ENCODE measurements around the gene TAP1. TPM values are rescaled to one million over a fixed set of nuclear protein-coding genes. Genes with fewer than 3 reads are reported as not detected.

The TAP1 gene
- polyA plus RNA-seq, 1 experiment: 80.4 TPM

DNA sequence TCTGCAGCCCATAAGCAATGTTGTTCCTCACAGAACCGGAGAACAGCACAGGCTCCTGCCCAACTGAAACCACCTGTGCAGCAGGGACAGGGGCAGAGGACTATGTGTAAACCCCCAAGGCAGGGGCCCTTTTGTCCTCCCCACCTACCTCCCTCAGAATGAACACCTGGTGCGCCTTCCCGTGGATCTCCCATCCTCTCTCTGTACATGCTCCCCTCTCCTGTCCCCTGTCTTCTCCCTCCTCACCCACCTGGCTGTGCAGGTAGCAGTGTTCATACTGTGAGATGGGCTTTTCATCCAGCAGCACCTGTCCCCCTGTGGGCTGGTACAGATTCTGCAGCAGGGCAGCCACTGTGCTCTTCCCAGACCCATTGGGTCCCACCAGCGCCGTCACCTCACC lies 23.5 kb downstream of the TAP1 start:
- Histone ChIP-seq H3K36me3 (ENCODE audit: control insufficient read depth, insufficient read depth, low read length) (peaks cover 13% of the 10 kb centered on the region), H3K27me3 (ENCODE audit: control insufficient read depth, insufficient read depth, low read length) (no peaks in the 10 kb centered on the region), H3K4me3 (ENCODE audit: low read depth, low read length) (no peak overlapping the region)
- TF ChIP-seq, protein P1, sequence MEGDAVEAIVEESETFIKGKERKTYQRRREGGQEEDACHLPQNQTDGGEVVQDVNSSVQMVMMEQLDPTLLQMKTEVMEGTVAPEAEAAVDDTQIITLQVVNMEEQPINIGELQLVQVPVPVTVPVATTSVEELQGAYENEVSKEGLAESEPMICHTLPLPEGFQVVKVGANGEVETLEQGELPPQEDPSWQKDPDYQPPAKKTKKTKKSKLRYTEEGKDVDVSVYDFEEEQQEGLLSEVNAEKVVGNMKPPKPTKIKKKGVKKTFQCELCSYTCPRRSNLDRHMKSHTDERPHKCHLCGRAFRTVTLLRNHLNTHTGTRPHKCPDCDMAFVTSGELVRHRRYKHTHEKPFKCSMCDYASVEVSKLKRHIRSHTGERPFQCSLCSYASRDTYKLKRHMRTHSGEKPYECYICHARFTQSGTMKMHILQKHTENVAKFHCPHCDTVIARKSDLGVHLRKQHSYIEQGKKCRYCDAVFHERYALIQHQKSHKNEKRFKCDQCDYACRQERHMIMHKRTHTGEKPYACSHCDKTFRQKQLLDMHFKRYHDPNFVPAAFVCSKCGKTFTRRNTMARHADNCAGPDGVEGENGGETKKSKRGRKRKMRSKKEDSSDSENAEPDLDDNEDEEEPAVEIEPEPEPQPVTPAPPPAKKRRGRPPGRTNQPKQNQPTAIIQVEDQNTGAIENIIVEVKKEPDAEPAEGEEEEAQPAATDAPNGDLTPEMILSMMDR (IDR thresholded peaks at IDR 0.05; ENCODE audit: insufficient read depth, low read depth, low read length): no peak
- no peak for DNase-seq (ENCODE audit: low read depth)
- ChIA-PET POLR2A (no interaction called here), CTCF (interaction anchor here (1.4 to 3.2 kb wide), 2 partner anchors 8 to 38 kb away, joined by 4 to 27 read pairs; partner anchors contain the start of gene TAP2)

- Histone ChIP-seq H3K4me3 (ENCODE audit: low read depth, low read length) (no peak overlapping the region), H3K36me3 (ENCODE audit: control insufficient read depth, insufficient read depth, low read length) (peaks cover 12% of the 10 kb centered on the region), H3K27me3 (ENCODE audit: control insufficient read depth, insufficient read depth, low read length) (no peaks in the 10 kb centered on the region)
- TF ChIP-seq, protein P1 (IDR thresholded peaks at IDR 0.05; ENCODE audit: insufficient read depth, low read depth, low read length): no peak
- ChIA-PET CTCF (interaction anchor here (1.0 to 3.2 kb wide), 2 partner anchors 9 to 10 kb away, joined by 3 to 27 read pairs; partner anchors contain the start of gene TAP2), POLR2A (no interaction called here)
- no peak for DNase-seq (ENCODE audit: low read depth)
Observed at GRCh38 chr6:32829495-32829894, 24.0 kb downstream of the TAP1 start.

DNA sequence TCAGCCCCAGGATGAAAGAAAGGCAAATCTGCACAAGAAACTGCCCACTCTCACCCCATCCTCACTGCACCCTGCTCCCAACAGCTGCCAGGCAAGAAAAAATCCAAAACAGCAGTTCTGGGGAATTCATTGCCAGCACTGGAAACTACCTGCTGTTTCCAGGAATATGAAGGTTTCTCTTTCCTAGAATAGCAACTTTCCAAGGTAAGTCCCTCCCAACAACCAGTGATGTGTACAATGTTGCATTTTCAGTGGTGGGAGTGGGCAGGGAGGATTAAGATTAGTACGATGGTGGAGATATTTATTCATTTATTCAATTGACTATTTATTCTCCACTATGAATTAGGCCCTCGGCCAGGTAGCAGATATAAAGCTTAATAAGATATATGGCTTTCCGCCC lies 26.5 kb downstream of the TAP1 start:
- POLR2A ChIA-PET: no interaction called here
- no peaks in the 10 kb centered on the region for H3K27me3 ChIP-seq (ENCODE audit: control insufficient read depth, insufficient read depth, low read length)
- no peak overlapping the region for H3K4me3 ChIP-seq (ENCODE audit: low read depth, low read length)
- no peak for DNase-seq (ENCODE audit: low read depth)
- TF ChIP-seq, protein P1 (IDR thresholded peaks at IDR 0.05; ENCODE audit: insufficient read depth, low read depth, low read length): no peak
- CTCF ChIA-PET: interaction anchor here (1.3 to 4.2 kb wide), 7 partner anchors 11 to 41 kb away, joined by 3 to 27 read pairs (median 8); partner anchors contain the start of genes PSMB9, TAP1 and TAP2
- H3K36me3 ChIP-seq (ENCODE audit: control insufficient read depth, insufficient read depth, low read length): peaks cover 9% of the 10 kb centered on the region

DNA sequence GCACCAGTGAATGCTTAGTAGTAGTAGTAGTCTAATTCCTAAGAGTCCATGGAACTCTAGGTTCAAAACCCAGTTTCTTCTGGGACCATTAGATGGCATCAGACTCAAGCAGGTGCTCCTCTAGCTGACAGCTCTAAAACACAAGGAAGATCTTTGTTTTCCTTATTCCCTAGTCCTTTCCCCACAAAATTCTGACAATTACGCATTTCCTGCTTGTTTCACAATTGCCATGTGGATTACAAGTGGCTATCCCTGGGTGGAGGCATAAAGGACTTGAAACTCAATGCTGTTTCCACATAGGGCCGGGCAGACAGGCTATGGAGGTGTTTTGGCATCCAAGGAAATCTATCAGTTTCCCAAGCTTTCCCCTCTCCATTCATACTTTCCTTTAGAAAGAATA lies 27.5 kb downstream of the TAP1 start:
- H3K4me3 ChIP-seq (ENCODE audit: low read depth, low read length): no peak overlapping the region
- H3K36me3 ChIP-seq (ENCODE audit: control insufficient read depth, insufficient read depth, low read length): peaks cover 9% of the 10 kb centered on the region
- ChIA-PET POLR2A (no interaction called here), CTCF (interaction anchor here (0.7 to 4.2 kb wide), 9 partner anchors 12 to 158 kb away, joined by 3 to 24 read pairs (median 3); partner anchors contain the start of genes PSMB9, TAP1 and TAP2)
- no peaks in the 10 kb centered on the region for H3K27me3 ChIP-seq (ENCODE audit: control insufficient read depth, insufficient read depth, low read length)
- TF ChIP-seq, protein P1 (IDR thresholded peaks at IDR 0.05; ENCODE audit: insufficient read depth, low read depth, low read length): peak; percentile 48
- peak; percentile 35 for DNase-seq (ENCODE audit: low read depth)

DNA sequence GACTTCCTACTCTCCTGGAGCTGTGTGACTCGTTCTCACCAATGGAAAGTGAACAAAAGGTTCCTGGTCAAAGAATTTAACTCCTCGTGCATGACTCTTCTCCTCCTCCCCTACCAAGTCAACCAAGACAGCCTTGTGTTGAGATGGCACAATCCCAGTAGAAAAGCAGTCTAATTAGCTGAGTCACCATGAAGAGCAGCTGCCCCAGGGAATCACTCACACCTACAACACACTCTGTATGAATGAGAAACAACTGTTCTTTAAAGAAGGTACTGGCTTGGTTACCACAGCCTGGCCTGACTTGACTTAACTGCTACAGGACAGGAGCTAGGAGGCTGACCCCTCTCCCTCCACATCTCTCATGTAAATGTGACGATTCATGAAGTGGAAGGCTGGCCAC lies 33.8 kb downstream of the TAP1 start:
- DNase-seq (ENCODE audit: low read depth): no peak
- no peak overlapping the region for H3K4me3 ChIP-seq (ENCODE audit: low read depth, low read length)
- TF ChIP-seq, protein P1 (IDR thresholded peaks at IDR 0.05; ENCODE audit: insufficient read depth, low read depth, low read length): no peak
- ChIA-PET POLR2A (no interaction called here), CTCF (interaction anchor here (1.0 to 5.2 kb wide), 4 partner anchors 10 to 48 kb away, joined by 3 to 26 read pairs (median 4); partner anchors contain the start of gene TAP2)
- no peaks in the 10 kb centered on the region; the same call in 1 of the 2 replicates for H3K27me3 ChIP-seq (ENCODE audit: control insufficient read depth, insufficient read depth, low read length)
- no peaks in the 10 kb centered on the region for H3K36me3 ChIP-seq (ENCODE audit: control insufficient read depth, insufficient read depth, low read length)

Measured in BJ (cell line).